SKM-1 (cell line): ENCODE data around the gene GPR68.
"Not testable (repeated sequence)": the region's sequence is repeated elsewhere in the genome, so short reads cannot be mapped to it uniquely, and the experiment has no call there.

Experiments used
- DNase-seq: peaks from one replicate; lab custom pipeline; 2025; ENCODE audit not compliant: unreplicated experiment; lab: John Stamatoyannopoulos, UW

The GPR68 gene

DNA sequence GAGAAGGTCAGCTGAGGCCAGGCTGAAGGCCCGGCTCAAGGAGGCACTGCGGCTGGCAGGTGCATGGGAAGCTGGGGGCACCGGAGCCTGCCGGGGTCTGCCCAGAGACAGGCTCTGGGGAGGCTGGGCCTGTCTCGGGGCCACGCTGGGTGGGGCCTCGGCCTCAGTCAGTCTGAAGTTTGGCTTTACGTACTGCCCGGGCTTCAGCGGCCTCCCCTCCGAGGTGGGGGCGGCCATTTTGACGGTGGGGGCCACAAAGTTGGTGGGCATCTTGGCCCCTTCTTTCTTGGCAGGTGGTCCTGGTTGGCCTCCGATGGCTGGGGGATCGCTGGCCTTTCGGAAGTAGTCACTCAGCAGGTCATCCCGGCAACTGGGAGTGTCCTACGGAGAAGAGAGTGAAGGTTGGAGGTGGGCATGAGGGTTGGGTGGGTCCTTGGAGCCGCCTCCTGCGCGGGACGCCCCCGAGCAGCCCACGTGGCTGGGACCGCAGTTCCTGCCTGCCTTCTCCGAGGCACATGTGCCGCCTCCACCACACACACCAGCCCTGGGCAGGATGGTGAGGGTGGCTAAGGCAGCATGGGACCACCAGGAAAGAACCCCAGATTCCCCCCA is 28.9 kb upstream of the GPR68 start:
- no peak for DNase-seq

DNA sequence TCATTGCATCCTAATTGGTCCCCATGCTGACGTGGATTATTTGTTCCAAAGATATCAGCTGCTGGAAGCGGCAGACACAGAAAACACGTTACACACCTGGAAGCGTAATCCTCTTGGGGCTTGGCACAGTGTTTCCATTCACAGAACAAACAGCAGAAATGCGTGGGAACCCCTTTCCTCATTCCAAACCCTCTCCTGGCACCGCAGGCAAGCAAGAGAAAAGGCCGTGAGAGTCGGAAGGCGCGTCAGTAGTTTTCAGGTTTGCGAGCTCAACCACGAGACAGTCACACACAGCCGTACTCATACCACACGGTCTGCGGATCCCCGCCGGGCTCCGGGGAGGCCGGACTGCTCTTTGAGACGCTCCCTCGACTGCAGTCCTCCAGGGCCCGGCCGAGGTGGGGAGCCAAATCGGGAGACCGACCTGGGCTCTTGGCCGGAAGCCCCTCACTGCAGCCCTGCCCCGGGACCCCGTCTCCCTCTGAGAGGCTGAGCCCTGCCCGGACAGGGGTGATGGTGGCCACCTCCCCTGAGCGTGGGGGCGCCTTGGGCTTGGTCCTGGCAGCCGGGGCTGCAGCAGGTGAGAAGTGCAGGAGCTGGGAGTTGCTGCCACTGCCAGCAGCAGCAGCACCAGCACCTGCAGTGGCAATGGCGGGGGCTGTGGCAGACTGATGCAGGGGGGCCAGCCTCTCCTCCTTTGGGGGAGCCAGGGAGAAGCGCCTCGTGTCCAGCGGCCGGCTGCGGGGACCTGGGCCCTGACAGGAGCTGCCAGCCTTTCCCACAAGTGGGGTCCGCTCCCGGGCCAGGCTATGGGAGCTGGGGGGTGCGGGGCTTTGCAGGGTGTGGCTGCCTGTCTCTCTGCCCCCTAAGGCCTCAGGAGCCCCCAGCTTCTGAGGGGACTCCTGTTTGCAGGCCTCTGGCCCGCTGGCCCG is 28.1 kb upstream of the GPR68 start:
- DNase-seq = no peak

DNA sequence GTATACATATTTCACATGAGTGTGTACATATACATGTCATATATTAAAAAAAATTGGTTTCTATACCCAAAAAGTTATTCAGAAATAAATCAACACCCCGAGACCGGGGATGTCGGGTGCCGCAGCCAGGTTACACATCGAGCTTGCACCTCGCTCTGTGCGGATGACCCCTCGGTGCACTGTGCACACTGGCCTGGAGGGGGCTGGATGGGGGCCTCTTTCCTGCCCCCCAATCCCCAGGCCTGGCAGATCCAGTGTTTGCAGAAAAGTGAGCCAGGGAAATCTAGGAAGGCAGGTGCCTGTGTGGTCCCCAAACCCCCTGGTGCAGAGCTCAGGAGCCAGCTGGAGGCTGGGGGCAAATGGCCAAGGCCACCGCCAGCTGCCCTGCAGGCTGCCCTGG is 27.1 kb upstream of the GPR68 start:
- DNase-seq = no peak

GRCh38 chr14:91270619-91271018 is 26.1 kb upstream of the GPR68 start:
- no peak for DNase-seq

DNA sequence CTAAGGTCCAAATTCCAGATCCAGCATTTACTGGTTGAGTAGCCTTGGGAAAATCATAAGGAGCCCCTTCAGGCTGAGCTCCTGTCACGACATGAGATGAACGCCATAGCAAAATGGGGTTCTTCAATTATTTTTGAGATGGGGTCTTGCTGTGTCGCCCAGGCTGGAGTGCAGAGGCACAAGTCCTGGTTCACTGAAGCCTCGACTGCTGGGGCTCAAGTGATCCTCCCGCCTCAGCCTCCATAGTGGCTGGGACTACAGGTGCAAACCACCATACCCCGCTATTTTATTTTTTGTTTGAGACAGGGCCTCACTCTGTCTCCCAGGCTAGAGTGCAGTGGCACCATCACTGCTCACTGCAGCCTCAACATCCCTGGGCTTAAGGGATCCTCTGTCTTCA is 25.7 kb upstream of the GPR68 start:
- no peak for DNase-seq

DNA sequence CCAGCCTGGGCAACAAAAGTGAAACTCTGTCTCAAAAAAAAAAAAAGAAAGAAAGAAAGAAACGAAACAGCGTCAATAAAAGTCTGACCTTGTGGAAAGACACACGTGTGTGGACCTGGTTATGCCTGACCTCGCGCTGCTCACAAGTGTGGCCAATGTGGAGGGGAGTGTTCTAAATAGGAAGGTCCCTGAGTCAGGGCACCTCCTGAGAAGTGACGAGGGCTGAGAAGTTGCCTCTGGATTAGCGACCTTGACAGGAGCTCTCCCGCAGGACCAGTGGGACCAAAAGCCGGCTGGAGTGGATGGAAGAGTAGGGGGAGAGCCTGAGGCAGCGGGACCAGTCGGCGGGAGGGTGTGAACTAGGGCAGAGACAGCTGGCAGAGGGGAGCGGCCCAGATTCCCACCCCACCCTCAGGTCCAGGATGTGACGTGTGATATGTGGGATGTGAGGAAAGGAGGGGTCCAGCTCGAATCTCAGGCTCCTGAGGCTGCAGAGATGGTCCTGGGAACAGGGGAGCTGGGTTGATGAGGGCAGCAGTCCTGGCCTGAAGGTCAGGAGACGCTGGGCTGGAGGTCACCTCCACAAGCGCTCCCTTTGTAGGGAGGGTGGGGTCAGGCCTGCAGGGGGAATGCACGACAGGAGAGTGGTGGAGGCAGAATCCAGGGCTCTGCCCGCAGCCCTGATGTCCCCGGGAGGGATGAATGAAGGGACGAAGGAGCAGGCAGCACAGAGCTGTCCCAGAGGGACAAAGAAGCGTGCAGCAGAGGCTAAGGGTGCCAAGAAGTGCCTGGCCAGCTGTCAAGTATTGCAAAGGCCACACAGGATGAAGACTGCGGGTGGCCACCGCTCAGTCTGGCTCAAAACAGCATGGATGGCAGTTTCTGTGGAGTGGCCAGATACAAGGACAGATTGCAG is 24.8 kb upstream of the GPR68 start:
- no peak for DNase-seq

- DNase-seq = no peak
These were observed 23.5 kb upstream of the GPR68 start for GRCh38 chr14:91267965-91268437.

DNA sequence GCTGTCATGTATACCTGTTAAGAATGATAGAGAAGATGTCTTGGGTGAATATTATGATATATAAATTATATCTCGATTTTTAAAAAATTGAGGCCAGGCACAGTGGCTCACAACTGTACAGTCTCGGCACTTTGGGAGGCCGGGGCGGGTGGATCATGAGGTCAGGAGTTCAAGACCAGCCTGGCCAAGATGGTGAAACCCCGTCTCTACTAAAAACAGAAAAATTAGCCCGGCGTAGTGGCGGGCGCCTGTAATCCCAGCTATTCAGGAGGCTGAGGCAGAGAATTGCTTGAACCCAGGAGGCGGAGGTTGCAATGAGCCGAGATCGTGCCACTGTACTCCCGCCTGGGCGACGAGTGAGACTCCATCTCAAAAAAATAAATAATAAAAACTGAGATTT is 21.8 kb upstream of the GPR68 start:
- not testable (repeated sequence) for DNase-seq

DNA sequence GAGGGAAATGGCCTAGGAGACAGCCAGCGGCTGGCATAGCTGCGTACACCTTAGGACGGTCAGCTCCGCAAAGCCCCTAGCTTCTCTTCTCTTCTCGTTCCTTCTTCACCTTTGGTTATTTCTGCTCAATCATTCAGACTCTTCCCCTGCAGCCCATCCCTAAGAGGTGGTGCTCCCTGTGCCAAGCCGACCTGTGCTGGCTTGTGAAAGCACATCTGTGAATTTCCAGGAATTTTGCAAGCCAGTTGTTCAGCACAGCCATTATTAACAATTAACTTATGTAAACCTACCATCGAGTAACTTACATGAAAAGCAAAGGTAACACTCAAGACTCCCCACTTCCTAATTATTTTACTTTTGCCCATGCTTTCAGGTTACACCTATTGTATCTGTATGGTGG is 20.9 kb upstream of the GPR68 start:
- DNase-seq = no peak

- no peak for DNase-seq
These were observed 19.9 kb upstream of the GPR68 start for GRCh38 chr14:91264151-91265150.

- DNase-seq = no peak
These were observed 18.8 kb upstream of the GPR68 start for GRCh38 chr14:91263329-91263728.

- DNase-seq = no peak
These were observed 17.6 kb upstream of the GPR68 start for GRCh38 chr14:91261986-91262549.

- DNase-seq = no peak
These were observed 16.6 kb upstream of the GPR68 start for GRCh38 chr14:91261115-91261514.

DNA sequence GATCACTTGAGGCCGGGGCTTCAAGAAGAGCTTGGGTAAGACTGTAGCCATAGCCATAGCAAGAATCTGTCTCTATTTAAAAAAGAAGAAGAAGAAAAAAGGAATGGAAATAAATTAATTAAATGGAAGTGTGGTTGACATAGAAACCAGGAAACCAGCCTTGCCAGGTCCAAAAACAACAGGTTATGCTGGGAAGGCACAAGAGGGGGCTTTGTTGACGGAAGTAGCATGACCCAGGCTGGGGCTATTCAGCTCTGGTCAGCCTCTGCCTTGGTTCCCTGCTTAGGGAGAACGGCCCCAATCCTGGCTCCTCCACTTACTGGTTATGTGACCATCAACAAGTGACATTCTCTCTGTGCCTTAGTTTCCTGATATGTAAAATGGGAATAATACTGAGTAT is 14.4 kb upstream of the GPR68 start:
- DNase-seq = no peak

DNA sequence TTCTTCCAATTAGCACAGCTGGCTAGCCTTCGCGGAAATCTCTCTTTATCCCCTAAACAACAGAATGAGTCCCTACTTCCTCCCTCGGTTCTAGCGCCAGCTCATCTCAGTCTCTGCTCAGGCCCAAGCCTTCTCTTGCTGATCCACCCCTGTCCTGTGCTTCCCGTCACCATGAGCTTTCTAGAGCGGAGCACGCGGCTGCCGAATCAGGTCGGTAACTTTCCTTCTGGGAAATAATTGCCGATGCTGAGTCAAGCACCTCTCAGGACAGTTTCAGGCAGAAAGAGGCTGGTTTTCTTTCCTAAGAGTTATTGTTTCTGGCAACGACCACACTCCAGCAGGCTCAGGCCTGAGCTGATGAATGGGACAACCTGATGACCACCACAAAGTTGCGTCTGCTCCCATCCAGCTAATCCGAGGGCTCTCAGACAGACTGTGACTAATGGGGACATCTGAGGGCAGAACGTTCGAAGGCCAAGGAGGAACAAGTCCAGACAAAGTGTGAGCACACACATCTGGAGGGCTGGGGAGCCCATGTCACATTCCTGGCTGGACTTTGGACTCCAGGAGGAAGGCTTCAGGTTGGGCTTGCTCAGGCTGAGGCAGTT is 13.6 kb upstream of the GPR68 start:
- no peak for DNase-seq

DNA sequence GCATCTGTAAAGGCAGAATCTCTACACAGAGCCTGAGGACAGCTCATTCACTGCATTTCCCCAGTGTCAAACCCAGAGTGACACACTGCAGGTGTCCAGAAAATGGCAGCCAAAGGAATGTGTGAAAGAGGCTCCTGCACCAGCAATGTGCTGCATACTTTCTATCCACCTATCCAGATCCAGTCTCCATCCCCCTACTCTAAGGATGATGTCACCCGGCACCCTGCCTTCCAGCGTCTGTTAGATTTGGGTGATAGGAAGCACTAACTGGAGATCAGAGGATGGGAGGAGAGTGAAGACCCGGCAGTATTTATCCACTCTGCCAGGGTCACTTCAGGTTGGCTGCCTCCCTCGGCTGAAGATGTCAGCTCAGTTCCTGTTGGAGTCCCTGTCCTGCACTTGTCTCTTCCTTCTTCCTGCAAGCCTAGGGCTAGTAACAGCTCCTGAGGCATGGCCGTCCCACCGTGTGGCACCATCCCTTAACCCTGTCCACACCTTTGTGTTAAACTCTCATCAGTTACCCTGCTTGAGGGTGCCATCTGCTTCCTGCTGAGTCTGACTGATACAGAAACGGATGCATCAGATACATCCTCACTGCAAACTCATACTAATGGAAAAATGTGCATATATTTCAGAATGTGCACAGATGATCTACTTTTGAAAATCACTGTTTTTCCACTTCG is 13.0 kb upstream of the GPR68 start:
- no peak for DNase-seq

GRCh38 chr14:91256661-91257060 is 12.2 kb upstream of the GPR68 start:
- DNase-seq = no peak

DNA sequence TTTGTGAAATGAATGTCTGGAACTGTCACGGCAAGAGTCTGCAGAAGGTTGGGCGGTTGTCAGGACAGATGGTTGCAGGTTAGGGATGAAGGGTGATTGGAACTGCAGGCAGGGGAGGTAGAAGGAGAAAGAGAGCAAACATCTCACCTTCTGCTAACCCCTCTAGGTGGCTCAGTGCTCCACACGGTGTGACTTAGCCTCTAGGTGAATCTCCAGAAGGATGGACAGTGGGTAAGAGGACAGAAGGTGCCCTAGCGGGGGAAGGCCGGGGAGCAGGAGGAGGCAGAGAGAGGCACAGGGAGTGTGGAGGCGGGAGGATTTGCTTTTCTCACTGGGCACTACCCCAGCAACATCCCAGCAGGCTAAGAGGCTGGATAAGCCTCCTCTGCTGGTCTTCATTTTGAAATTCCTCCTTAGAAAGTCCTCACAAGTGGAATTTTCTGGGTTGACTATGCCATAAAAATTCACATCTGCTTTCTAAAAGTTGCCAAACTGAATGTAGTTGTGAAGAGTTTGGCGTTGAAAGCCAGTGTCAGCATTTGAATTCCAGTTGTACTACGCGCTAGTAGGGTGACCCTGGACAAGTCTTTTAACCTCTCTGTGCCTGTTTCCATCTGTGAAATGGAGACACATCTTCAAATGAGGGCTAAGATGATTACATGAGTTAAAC is 10.7 kb upstream of the GPR68 start:
- no peak for DNase-seq
